WTC11 (cell line): Measurements from ENCODE around the gene CYP3A5. TPM values are rescaled to one million over a fixed set of nuclear protein-coding genes. Genes with fewer than 3 reads are reported as not detected.

Experiments
- ATAC-seq: fragments of 200-7000 bp; cut with Tn5 transposase; 2 replicates; pipeline ENCODE4 v1.10.0; 2021; ENCODE audit warnings: mild to moderate bottlenecking, moderate library complexity
- CTCF ChIA-PET: fragments of 300-600 bp; sonication (Branson Sonifier 250); formaldehyde crosslinking; loops from one replicate; lab custom pipeline; 2021; ENCODE audit warnings: antibody characterized with exemption; lab: Charles Lee
- POLR2A ChIA-PET: fragments of 350-600 bp; sonication (Branson Sonifier 250); formaldehyde crosslinking; loops from one replicate; lab custom pipeline; 2021; ENCODE audit warnings: antibody characterized with exemption; lab: Charles Lee
- DNase-seq: peaks from one replicate; pipeline ENCODE4 v3.0.0; 2021; ENCODE audit warnings: low spot score
- H3K27ac Mint-ChIP-seq: 2 replicates; pipeline ENCODE4 v1.8.0; 2021; ENCODE audit warnings: mixed read lengths
- H3K27me3 Mint-ChIP-seq: 2 replicates; pipeline ENCODE4 v1.8.0; 2021; ENCODE audit warnings: low read depth, mild to moderate bottlenecking, moderate library complexity, mixed read lengths
- H3K36me3 Mint-ChIP-seq: 2 replicates; pipeline ENCODE4 v1.8.0; 2021; ENCODE audit warnings: mixed read lengths
- H3K4me1 Mint-ChIP-seq: 2 replicates; pipeline ENCODE4 v1.8.0; 2022; ENCODE audit warnings: mixed read lengths
- H3K4me3 Mint-ChIP-seq: 2 replicates; pipeline ENCODE4 v1.8.0; 2021; ENCODE audit warnings: mild to moderate bottlenecking, moderate library complexity, mixed read lengths
- H3K9me3 Mint-ChIP-seq: 2 replicates; pipeline ENCODE4 v1.8.0; 2021; ENCODE audit warnings: mixed read lengths
- AR ChIP-seq: fragments of 250-450 bp; sonication (Bioruptor Pico); IDR thresholded peaks from 2 replicates; pipeline ENCODE4 v1.9.0; 2021; ENCODE audit warnings: mild to moderate bottlenecking
- ATF1 ChIP-seq: sonication (generic); formaldehyde crosslinking; IDR thresholded peaks from 2 replicates; pipeline ENCODE4 v1.8.1; 2023; ENCODE audit warnings: mild to moderate bottlenecking, moderate library complexity, missing genetic modification reagents
- CTCF ChIP-seq: fragments of 200-600 bp; IDR thresholded peaks from 2 replicates; pipeline ENCODE4 v1.8.0; 2022; ENCODE audit warnings: antibody characterized with exemption
- EMX1 ChIP-seq: fragments of 250-450 bp; sonication (Bioruptor Pico); IDR thresholded peaks from 2 replicates; pipeline ENCODE4 v1.8.0; 2021; ENCODE audit warnings: mild to moderate bottlenecking
- FOXJ3 ChIP-seq: sonication (generic); formaldehyde crosslinking; IDR thresholded peaks from 2 replicates; pipeline ENCODE4 v1.9.0; 2021; ENCODE audit warnings: missing genetic modification reagents, mild to moderate bottlenecking, borderline replicate concordance
- FOXK1 ChIP-seq: sonication (generic); formaldehyde crosslinking; IDR thresholded peaks from 2 replicates; pipeline ENCODE4 v1.8.0; 2022; ENCODE audit warnings: mild to moderate bottlenecking, moderate library complexity, missing genetic modification reagents
- FOXP1 ChIP-seq: sonication (generic); formaldehyde crosslinking; IDR thresholded peaks from 2 replicates; pipeline ENCODE4 v1.8.0; 2022; ENCODE audit warnings: missing genetic modification reagents, mild to moderate bottlenecking, moderate library complexity, borderline replicate concordance
- HMGA2 ChIP-seq: fragments of 250-450 bp; sonication (Bioruptor Pico); IDR thresholded peaks from 2 replicates; pipeline ENCODE4 v1.4.0; 2021; ENCODE audit warnings: mild to moderate bottlenecking, moderate library complexity
- JAZF1 ChIP-seq: fragments of 250-450 bp; sonication (Bioruptor Pico); IDR thresholded peaks from 2 replicates; pipeline ENCODE4 v1.9.0; 2021; ENCODE audit warnings: moderate library complexity, mild to moderate bottlenecking, inconsistent platforms
- MXD4 ChIP-seq: fragments of 250-450 bp; sonication (Bioruptor Pico); IDR thresholded peaks from 2 replicates; pipeline ENCODE4 v1.8.0; 2021; ENCODE audit warnings: mild to moderate bottlenecking, moderate library complexity, borderline replicate concordance
- NFATC4 ChIP-seq: fragments of 250-450 bp; sonication (Bioruptor Pico); IDR thresholded peaks from 2 replicates; pipeline ENCODE4 v1.9.0; 2021; ENCODE audit warnings: mild to moderate bottlenecking
- NFE2L1 ChIP-seq: sonication (generic); formaldehyde crosslinking; IDR thresholded peaks from 2 replicates; pipeline ENCODE4 v1.8.1; 2023; ENCODE audit warnings: missing genetic modification reagents
- NR2C2 ChIP-seq: sonication (generic); formaldehyde crosslinking; IDR thresholded peaks from 2 replicates; pipeline ENCODE4 v1.8.0; 2022; ENCODE audit warnings: mild to moderate bottlenecking, missing genetic modification reagents
- TEAD4 ChIP-seq: sonication (generic); formaldehyde crosslinking; IDR thresholded peaks from 2 replicates; pipeline ENCODE4 v1.8.0; 2022; ENCODE audit warnings: mild to moderate bottlenecking, missing genetic modification reagents
- ZNF121 ChIP-seq: sonication (generic); formaldehyde crosslinking; IDR thresholded peaks from 2 replicates; pipeline ENCODE4 v1.8.0; 2023; ENCODE audit warnings: missing genetic modification reagents
- ZNF263 ChIP-seq: sonication (generic); formaldehyde crosslinking; IDR thresholded peaks from 2 replicates; pipeline ENCODE4 v1.8.1; 2022; ENCODE audit warnings: low read depth, mild to moderate bottlenecking, moderate library complexity, missing genetic modification reagents
- ZNF425 ChIP-seq: fragments of 250-450 bp; sonication (Bioruptor Pico); conservative IDR thresholded peaks from 2 replicates; pipeline ENCODE4 v1.9.0; 2021; ENCODE audit warnings: mild to moderate bottlenecking
- ZNF532 ChIP-seq: fragments of 250-450 bp; sonication (Bioruptor Pico); IDR thresholded peaks from 2 replicates; pipeline ENCODE4 v1.9.0; 2021; ENCODE audit warnings: mild to moderate bottlenecking, borderline replicate concordance
- ZSCAN18 ChIP-seq: fragments of 250-450 bp; sonication (Bioruptor Pico); IDR thresholded peaks from 2 replicates; pipeline ENCODE4 v2.1.2; 2022; ENCODE audit warnings: mild to moderate bottlenecking, moderate library complexity
- total RNA-seq: library from RNA; stranded (reverse); gene quantifications from 3 replicates; pipeline ENCODE4 v1.2.3, GENCODE V29; 2021

The CYP3A5 gene
- total RNA-seq, 1 experiment from 2014 or later: 0.39 TPM

GRCh38 chr7:99601656-99602310 is 78.0 kb downstream of the CYP3A5 start:
- Mint-ChIP-seq H3K4me3 (no peak overlapping the region), H3K27ac (no peak overlapping the region), H3K4me1 (no peaks in the 10 kb centered on the region), H3K36me3 (no peaks in the 10 kb centered on the region), H3K27me3 (peaks cover 14% of the 10 kb centered on the region), H3K9me3 (no peaks in the 10 kb centered on the region)
- ChIA-PET POLR2A (no interaction called here), CTCF (interaction anchor here (0.6 to 3.6 kb wide), 8 partner anchors 9 to 328 kb away, joined by 3 to 27 read pairs (median 4); partner anchors contain the start of genes GJC3, ZKSCAN5 and ZSCAN25)
- TF ChIP-seq MXD4 (no peak), EMX1 (CRISPR knock-in tag) (no peak), CTCF (no peak; the same call in 1 of the 2 replicates), NFE2L1 (CRISPR knock-in tag) (no peak), FOXK1 (CRISPR knock-in tag) (no peak), ZNF425 (no peak), ATF1 (no peak), ZNF263 (CRISPR knock-in tag) (no peak), NFATC4 (CRISPR knock-in tag) (no peak), HMGA2 (CRISPR knock-in tag) (no peak), AR (CRISPR knock-in tag) (no peak), FOXJ3 (no peak)
- DNase-seq (peak; percentile 48), ATAC-seq (peak; percentile 94)

- Mint-ChIP-seq H3K27me3 (peaks cover 5% of the 10 kb centered on the region), H3K4me1 (no peaks in the 10 kb centered on the region), H3K9me3 (peaks cover 6% of the 10 kb centered on the region), H3K4me3 (no peak overlapping the region), H3K27ac (no peak overlapping the region), H3K36me3 (no peaks in the 10 kb centered on the region)
- no peak for ATAC-seq
- ChIA-PET POLR2A (no interaction called here), CTCF (no interaction called here)
- DNase-seq: no peak
- no peak for TF ChIP-seq NR2C2
- no peak for TF ChIP-seq AR (CRISPR knock-in tag)
- no peak for TF ChIP-seq FOXK1 (CRISPR knock-in tag)
- TF ChIP-seq JAZF1: no peak
- TF ChIP-seq FOXP1 (CRISPR knock-in tag): no peak
- TF ChIP-seq FOXJ3: no peak
- TF ChIP-seq ZNF532 (CRISPR knock-in tag): no peak
- TF ChIP-seq ZSCAN18 (CRISPR knock-in tag): no peak
- no peak for TF ChIP-seq TEAD4 (CRISPR knock-in tag)
- TF ChIP-seq ZNF121 (CRISPR knock-in tag): no peak
Measured at GRCh38 chr7:99599836-99600235, 80.0 kb downstream of the CYP3A5 start.
